Measurements from ENCODE around the gene INTS3. TPM values are rescaled to one million over a fixed set of nuclear protein-coding genes. Genes with fewer than 3 reads are reported as not detected.

INTS3 gene
- total and polyA plus RNA-seq, 2 of the 8 experiments (the other 6 are each of a cell fraction or from before 2014, with no cell fraction given): 66.8 to 93.2 TPM

DNA sequence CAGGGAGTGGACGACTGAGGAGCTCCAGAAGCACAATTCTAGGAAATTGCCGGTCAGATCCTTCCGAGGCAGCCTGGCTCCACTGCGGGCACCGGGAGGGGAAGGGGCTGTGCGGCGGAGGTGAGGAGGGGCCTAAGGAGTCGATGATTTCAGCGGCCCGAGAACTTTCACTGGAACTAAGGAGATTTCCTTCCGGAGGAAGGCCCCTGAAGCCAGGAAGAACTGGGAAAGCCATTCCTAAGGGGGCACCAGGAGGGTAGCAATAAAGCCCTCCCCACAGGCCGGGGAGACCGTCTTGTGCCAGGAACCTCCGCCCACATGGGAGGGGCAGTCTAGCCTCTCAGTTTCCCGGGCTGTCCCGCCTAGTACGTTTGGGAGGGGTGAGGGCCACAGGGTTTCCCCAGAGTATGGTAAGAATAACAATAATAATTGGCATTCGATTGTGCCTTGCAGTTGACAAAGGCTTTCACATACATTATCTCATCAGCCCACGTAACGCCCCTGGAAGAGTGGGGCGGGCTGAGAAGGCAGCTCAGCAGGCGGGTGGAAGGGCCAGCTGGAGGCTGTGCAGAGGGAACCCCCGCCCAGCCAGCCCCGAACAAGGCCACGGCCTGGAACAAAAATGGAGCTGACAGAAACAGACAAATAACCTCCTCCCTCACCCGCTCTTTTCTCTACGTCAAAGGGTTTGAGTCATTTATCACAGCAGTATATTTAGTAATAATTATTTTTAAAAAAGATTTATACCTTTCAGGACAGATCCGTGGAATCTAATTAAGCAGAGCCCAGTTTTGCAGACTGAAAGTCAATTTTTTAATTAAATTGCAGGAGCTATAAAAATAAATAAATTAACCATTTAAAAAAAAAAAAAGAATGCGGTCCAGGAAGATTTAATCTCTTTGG is 29.6 kb upstream of the INTS3 start:
- Histone ChIP-seq H3K9ac (replicated peaks in 1 of 4; ENCODE audit: extremely low read depth in 1 of 4, low read depth in 3 of 4, low read length in 3 of 4) (peak overlapping the region in 2 of 4 experiments; percentile 20 to 22; a peak in 2 of 7 replicates), H2BK15ac (ENCODE audit: low read length) (0 out of 2 replicates have a peak overlapping the region, but pooled peaks have one; percentile 94), H3K4me2 (ENCODE audit: insufficient read depth in 1 of 2, low read depth in 2 of 2, low read length in 2 of 2) (peak overlapping the region; percentile 49 to 61), H3K79me1 (ENCODE audit: low read depth, low read length) (no peaks in the 10 kb centered on the region), H4K8ac (ENCODE audit: extremely low read depth, insufficient read depth, low read length) (peak overlapping the region; percentile 82; the same call in 1 of the 2 replicates), H4K91ac (replicated peaks; ENCODE audit: insufficient read length, low read length) (peak overlapping the region; percentile 72), H3K9me3 (ENCODE audit: insufficient read depth in 2 of 2, low read depth in 1 of 2, low read length in 1 of 2) (no peaks in the 10 kb centered on the region), H3K14ac (ENCODE audit: insufficient read length) (no peak overlapping the region), H3K27me3 (replicated peaks in 1 of 4; ENCODE audit: control insufficient read depth in 3 of 4, extremely low read depth in 1 of 4, insufficient read depth in 3 of 4, low read length in 3 of 4) (no peaks in the 10 kb centered on the region), H4K5ac (ENCODE audit: insufficient read length, low read depth, low read length) (peak overlapping the region; percentile 11), H2BK20ac (ENCODE audit: low read length) (0 out of 2 replicates have a peak overlapping the region, but pooled peaks have one; percentile 91), H2AK5ac (ENCODE audit: low read depth, low read length) (no peak overlapping the region), H4K20me1 (replicated peaks in 1 of 2; ENCODE audit: control insufficient read depth in 1 of 2, insufficient read depth in 2 of 2, low read length in 2 of 2) (no peaks in the 10 kb centered on the region), H3K4me3 (ENCODE audit: extremely low read depth in 1 of 4, insufficient read depth in 2 of 4, low read depth in 3 of 4, low read length in 4 of 4) (peak overlapping the region in 2 of 4 experiments; percentile 8 to 39; a peak in 4 of 8 replicates), H3K36me3 (ENCODE audit: control insufficient read depth in 2 of 4, insufficient read depth in 4 of 4, low read length in 3 of 4) (no peaks in the 10 kb centered on the region), H3K18ac (ENCODE audit: extremely low read depth, low read length) (peak overlapping the region; percentile 84), H3K27ac (ENCODE audit: low read depth, low read length) (peak overlapping the region; percentile 35; the same call in 1 of the 2 replicates), H3K79me2 (ENCODE audit: control insufficient read depth in 1 of 2, insufficient read depth in 2 of 2, low read length in 2 of 2) (no peaks in the 10 kb centered on the region), H3K23me2 (ENCODE audit: low read depth, low read length) (no peaks in the 10 kb centered on the region), H3K4me1 (replicated peaks in 1 of 4; ENCODE audit: control insufficient read depth in 3 of 4, insufficient read depth in 4 of 4, low read length in 3 of 4) (peaks cover 3 to 18% (median 12%) of the 10 kb centered on the region in 4 experiments), H3K4ac (replicated peaks; ENCODE audit: insufficient read length, low read depth, low read length) (peak overlapping the region; percentile 63), H3K23ac (ENCODE audit: insufficient read length) (no peak overlapping the region), H2AFZ (ENCODE audit: low read length) (peak overlapping the region; percentile 39), H2BK120ac (replicated peaks; ENCODE audit: low read depth, low read length) (no peak overlapping the region), H3K56ac (replicated peaks; ENCODE audit: insufficient read length, low read depth, low read length) (no peak overlapping the region), H2BK12ac (ENCODE audit: low read depth, low read length) (peak overlapping the region; percentile 83), H2BK5ac (ENCODE audit: low read depth, low read length) (peak overlapping the region; percentile 92; the same call in 1 of the 2 replicates)
- FAIRE-seq: no peak
- peak in 1 of 2 experiments; percentile 27; a peak in 1 of 4 replicates for TF ChIP-seq SIN3A (conservative IDR thresholded peaks at IDR 0.05 in 1 of 2, IDR thresholded peaks at IDR 0.05 in 1 of 2; ENCODE audit: low read depth in 1 of 2, low read length in 2 of 2)
- no peak for TF ChIP-seq BRCA1 (IDR thresholded peaks at IDR 0.05; ENCODE audit: low read depth, low read length)
- no peak for TF ChIP-seq SP2 (IDR thresholded peaks at IDR 0.05; ENCODE audit: low read length)
- TF ChIP-seq JUN (IDR thresholded peaks at IDR 0.05; ENCODE audit: low read depth, low read length): no peak
- ChIA-PET POLR2A (ENCODE audit: partially characterized antibody) (interaction anchor here (0.8 to 2.2 kb wide), 15 partner anchors 11 to 265 kb away, joined by 3 to 11 read pairs (median 4); partner anchors contain the start of genes NPR1, S100A13, SLC27A3 and SLC39A1), CTCF (ENCODE audit: partially characterized antibody) (interaction anchor here (0.7 to 3.1 kb wide), 9 partner anchors 8 to 184 kb away, joined by 3 to 17 read pairs (median 4); partner anchors contain the start of gene NPR1)
- WGBS, 2 experiments (ENCODE audit: extremely low coverage in 1 of 2, insufficient coverage in 1 of 2, insufficient read length in 1 of 2, insufficient replicate concordance in 2 of 2, low coverage in 1 of 2, low lambda C conversion rate in 2 of 2, missing lambda C conversion rate in 1 of 2): 42% methylated on average over 29 of the region's 29 CpGs; no CpG with 5 or more reads in 1 of the 2 experiments
- DNase-seq (ENCODE audit: low read depth in 1 of 2, low spot score in 2 of 2): peak in 1 of 2 experiments; percentile 65

All from H1 (cell line).